ENCODE measurements around the gene ROR2.
A peak's percentile ranks its signal among the peaks of the same experiment; 100 is the strongest.

ROR2 gene

GRCh38 chr9:91778031-91778430, 172.0 kb downstream of the ROR2 start:
- DNase-seq (ENCODE audit: low read depth) = no peak
- TF ChIP-seq, protein P1, sequence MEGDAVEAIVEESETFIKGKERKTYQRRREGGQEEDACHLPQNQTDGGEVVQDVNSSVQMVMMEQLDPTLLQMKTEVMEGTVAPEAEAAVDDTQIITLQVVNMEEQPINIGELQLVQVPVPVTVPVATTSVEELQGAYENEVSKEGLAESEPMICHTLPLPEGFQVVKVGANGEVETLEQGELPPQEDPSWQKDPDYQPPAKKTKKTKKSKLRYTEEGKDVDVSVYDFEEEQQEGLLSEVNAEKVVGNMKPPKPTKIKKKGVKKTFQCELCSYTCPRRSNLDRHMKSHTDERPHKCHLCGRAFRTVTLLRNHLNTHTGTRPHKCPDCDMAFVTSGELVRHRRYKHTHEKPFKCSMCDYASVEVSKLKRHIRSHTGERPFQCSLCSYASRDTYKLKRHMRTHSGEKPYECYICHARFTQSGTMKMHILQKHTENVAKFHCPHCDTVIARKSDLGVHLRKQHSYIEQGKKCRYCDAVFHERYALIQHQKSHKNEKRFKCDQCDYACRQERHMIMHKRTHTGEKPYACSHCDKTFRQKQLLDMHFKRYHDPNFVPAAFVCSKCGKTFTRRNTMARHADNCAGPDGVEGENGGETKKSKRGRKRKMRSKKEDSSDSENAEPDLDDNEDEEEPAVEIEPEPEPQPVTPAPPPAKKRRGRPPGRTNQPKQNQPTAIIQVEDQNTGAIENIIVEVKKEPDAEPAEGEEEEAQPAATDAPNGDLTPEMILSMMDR (IDR thresholded peaks at IDR 0.05; ENCODE audit: low read length, missing control alignments) = no peak
- no peak overlapping the region for H3K4me3 ChIP-seq (replicated peaks; ENCODE audit: low read depth, low read length)

DNA sequence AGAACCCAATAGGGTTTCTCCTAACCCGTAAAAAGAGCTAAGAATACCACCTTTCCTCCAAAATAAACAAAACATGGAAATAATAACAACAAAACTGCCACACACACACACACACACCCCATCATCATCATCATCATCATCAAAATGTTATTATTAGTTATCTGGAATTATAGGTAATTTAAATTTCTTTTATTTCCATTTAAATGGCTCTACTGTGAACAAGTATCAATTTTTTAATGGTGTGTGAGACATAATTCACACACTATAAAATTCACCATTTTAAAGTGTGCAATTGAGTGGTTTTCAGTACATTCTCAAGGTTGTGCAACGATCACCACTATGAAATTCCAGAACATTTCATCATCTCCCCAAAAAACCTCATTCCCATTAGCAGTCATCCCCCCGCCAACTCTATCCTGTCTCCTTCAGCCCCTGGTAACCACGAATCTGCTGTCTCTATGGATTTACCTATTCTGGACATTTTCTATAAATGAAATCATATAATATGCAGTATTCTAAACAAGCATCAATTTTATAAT, 172.7 kb downstream of the ROR2 start:
- no peak overlapping the region for H3K4me3 ChIP-seq (replicated peaks; ENCODE audit: low read depth, low read length)
- TF ChIP-seq, protein P1 (IDR thresholded peaks at IDR 0.05; ENCODE audit: low read length, missing control alignments) = no peak
- DNase-seq (ENCODE audit: low read depth) = peak; percentile 86

DNA sequence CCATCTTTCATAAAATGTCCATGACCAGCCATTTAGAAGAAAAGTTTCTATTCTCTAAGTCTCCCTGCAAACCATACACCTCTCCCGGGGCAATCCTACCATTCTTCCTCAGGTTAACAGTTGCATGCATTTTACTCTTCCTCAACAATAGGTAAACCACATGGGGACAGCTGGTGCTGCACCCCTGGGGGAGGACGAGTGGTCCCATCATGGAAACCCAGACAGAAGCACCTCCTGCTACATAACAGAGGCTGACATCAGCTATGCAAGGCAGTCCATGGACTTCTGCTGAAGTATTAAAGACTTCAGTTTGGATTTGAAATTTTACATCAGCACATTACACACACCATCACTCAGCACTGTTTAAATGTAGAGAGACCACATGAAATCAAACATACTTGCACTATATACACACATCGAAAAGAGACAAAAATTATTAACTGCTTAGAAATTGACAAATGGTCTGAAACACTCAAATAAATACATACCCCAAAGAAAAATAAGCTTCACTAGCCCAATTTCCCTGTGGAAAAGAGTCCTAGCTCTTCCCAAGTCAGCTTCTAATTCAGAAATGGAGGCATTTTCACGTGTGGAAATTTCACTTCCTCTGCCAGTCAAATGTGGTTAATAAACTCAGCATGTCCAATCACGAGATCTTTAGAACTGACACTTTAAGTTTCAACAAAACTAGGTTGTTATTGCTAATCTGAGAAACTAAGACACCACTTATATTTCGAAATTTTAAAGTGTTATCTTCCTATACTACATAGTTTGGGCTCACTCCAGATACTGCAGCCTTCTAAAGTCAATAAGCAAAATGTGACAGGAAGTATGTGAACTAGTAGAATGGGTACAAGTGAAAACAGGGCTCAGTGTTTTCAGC, 173.4 kb downstream of the ROR2 start:
- DNase-seq (ENCODE audit: low read depth) = peak; percentile 75
- H3K4me3 ChIP-seq (replicated peaks; ENCODE audit: low read depth, low read length) = no peak overlapping the region
- TF ChIP-seq, protein P1 (IDR thresholded peaks at IDR 0.05; ENCODE audit: low read length, missing control alignments) = no peak

- TF ChIP-seq, protein P1 (IDR thresholded peaks at IDR 0.05; ENCODE audit: low read length, missing control alignments) = no peak
- no peak overlapping the region for H3K4me3 ChIP-seq (replicated peaks; ENCODE audit: low read depth, low read length)
- no peak for DNase-seq (ENCODE audit: low read depth)
Measured at GRCh38 chr9:91775708-91776028, 174.4 kb downstream of the ROR2 start.

DNA sequence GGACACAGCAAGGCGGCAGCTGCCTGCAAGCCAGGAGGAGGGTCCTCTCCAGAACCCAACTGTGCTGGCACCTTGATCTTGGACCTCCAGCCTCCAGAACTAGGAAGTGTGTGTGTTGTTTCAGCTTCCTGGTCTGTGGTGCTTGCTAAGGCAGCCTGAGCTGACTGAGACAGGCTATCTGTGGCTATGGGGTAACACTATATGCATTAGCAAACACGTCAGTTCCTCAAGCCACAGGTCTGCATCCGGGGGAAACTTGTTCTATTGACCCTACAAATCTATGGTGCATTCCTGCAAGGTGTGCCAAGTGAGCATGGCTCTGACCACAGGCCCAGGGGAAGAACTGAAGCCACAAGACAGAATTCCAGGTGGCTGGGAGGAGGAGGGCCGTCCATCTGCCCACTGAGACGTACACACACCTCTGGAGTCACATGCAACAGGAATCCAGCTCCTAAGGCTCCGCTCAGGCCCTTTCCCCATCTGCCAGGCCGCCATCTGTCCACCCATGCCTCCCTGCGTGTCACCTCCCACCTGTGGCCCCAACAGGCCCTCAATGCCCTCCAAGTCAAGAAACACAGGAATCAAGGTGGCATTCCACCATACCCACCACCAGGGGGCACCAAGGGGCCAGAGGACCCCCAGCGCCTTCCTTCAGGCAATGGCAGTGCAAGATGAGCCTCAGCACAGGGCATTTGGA, 174.9 kb downstream of the ROR2 start:
- H3K4me3 ChIP-seq (replicated peaks; ENCODE audit: low read depth, low read length) = no peak overlapping the region
- TF ChIP-seq, protein P1 (IDR thresholded peaks at IDR 0.05; ENCODE audit: low read length, missing control alignments) = peak; percentile 84
- DNase-seq (ENCODE audit: low read depth) = peak; percentile 66

- H3K4me3 ChIP-seq (replicated peaks; ENCODE audit: low read depth, low read length) = no peak overlapping the region
- DNase-seq (ENCODE audit: low read depth) = no peak
- TF ChIP-seq, protein P1 (IDR thresholded peaks at IDR 0.05; ENCODE audit: low read length, missing control alignments) = no peak
Measured at GRCh38 chr9:91773156-91773555, 176.9 kb downstream of the ROR2 start.

Measured in fibroblast of pulmonary artery (primary cell).